Tibial nerve (tissue), 4 donors: ENCODE results near the gene FBXW8. TPM values are rescaled to one million over a fixed set of nuclear protein-coding genes. Genes with fewer than 3 reads are reported as not detected.

Experiments used
- DNase-seq, 2 donors: peaks; one replicate each; pipeline ENCODE4 v3.0.0-alpha.2; 2019; ENCODE audit warnings: low spot score in 2 of 2
- H3K27ac ChIP-seq, 4 donors: fragments of 200-600 bp; sonication (generic) in 3 of 4; one replicate each; pipeline ENCODE4 v1.5.1; 2017 to 2019; ENCODE audit warnings: mild to moderate bottlenecking in 1 of 4
- H3K27me3 ChIP-seq, 2 donors: fragments of 200-600 bp; sonication (generic) in 1 of 2; one replicate each; pipeline versions ENCODE4 v1.5.1 to v1.6.0; 2017 to 2019
- H3K36me3 ChIP-seq, 3 donors: fragments of 200-600 bp; sonication (generic); one replicate each; pipeline ENCODE4 v1.5.1; 2018 to 2019
- H3K4me1 ChIP-seq, 4 donors: fragments of 200-600 bp; sonication (generic) in 3 of 4; one replicate each; pipeline ENCODE4 v1.5.1; 2017 to 2019
- H3K4me3 ChIP-seq, 4 donors: fragments of 200-600 bp; sonication (generic) in 3 of 4; one replicate each; pipeline ENCODE4 v1.5.1; 2017 to 2019; ENCODE audit warnings: mild to moderate bottlenecking in 1 of 4, moderate library complexity in 1 of 4
- H3K9me3 ChIP-seq, 4 donors: fragments of 200-600 bp; sonication (generic) in 3 of 4; one replicate each; pipeline ENCODE4 v1.5.1; 2017 to 2019
- CTCF ChIP-seq, 5 experiments: fragments of 200-600 bp in 3 of 5; fragments of 450-650 bp in 2 of 5; sonication (generic) in 3 of 5; IDR thresholded peaks; one replicate each; pipeline ENCODE4 v1.5.1; 2016 to 2019; ENCODE audit warnings: antibody characterized with exemption in 5 of 5, mild to moderate bottlenecking in 3 of 5, moderate library complexity in 2 of 5
- EP300 ChIP-seq, 2 donors: sonication (generic); formaldehyde crosslinking; IDR thresholded peaks; one replicate each; pipeline ENCODE4 v1.6.1; 2017; ENCODE audit warnings: antibody characterized with exemption in 2 of 2, mild to moderate bottlenecking in 1 of 2
- POLR2A ChIP-seq, 2 donors: fragments of 450-650 bp; IDR thresholded peaks; one replicate each; pipeline ENCODE4 v1.6.1; 2017; ENCODE audit warnings: antibody characterized with exemption in 2 of 2, mild to moderate bottlenecking in 2 of 2, moderate library complexity in 2 of 2
- whole genome bisulfite sequencing, 2 donors: methylation state at CpG; one replicate each; pipeline ENCODE4 v1.1.5; 2018; 5-methylcytosine and 5-hydroxymethylcytosine counted together
- total RNA-seq, 4 donors: library from RNA; depleted of rRNA; stranded (reverse); fragments of >200 nt; gene quantifications; one replicate each; pipeline ENCODE4 v1.1.0, GENCODE V29; 2016

The FBXW8 gene
- total RNA-seq, 4 donors from 2014 or later, result 26.7 to 38.4 (median 29.0) TPM

- DNase-seq, result no peak
- H3K4me1 ChIP-seq, result no peaks in the 10 kb centered on the region
- H3K36me3 ChIP-seq, result peaks cover 0 to 56% (median 13%) of the 10 kb centered on the region in 3 donors
- 88 to 92% methylated on average over 12 of the region's 12 CpGs for WGBS, 2 donors
- no peaks in the 10 kb centered on the region for H3K27me3 ChIP-seq
- H3K4me3 ChIP-seq, result no peak overlapping the region
- H3K27ac ChIP-seq, result no peak overlapping the region
- TF ChIP-seq POLR2A (IDR thresholded peaks at IDR 0.05) (no peak), CTCF (IDR thresholded peaks at IDR 0.05) (no peak), EP300 (IDR thresholded peaks at IDR 0.05) (no peak)
- H3K9me3 ChIP-seq, result peaks cover 0 to 6% (median 0%) of the 10 kb centered on the region in 4 donors
These were observed 109.1 kb downstream of the FBXW8 start for GRCh38 chr12:117019866-117020265.

- no peak overlapping the region for H3K4me3 ChIP-seq
- H3K27ac ChIP-seq, result no peak overlapping the region
- peaks cover 0 to 5% (median 0%) of the 10 kb centered on the region in 4 donors for H3K4me1 ChIP-seq
- WGBS, 2 donors, result 82% methylated on average over 12 of the region's 12 CpGs
- H3K27me3 ChIP-seq, result no peaks in the 10 kb centered on the region
- no peaks in the 10 kb centered on the region for H3K9me3 ChIP-seq
- TF ChIP-seq EP300 (IDR thresholded peaks at IDR 0.05), result no peak
- no peak for TF ChIP-seq CTCF (IDR thresholded peaks at IDR 0.05)
- no peak for TF ChIP-seq POLR2A (IDR thresholded peaks at IDR 0.05)
- DNase-seq, result no peak
- H3K36me3 ChIP-seq, result peaks cover 0 to 55% (median 13%) of the 10 kb centered on the region in 3 donors
These were observed 109.9 kb downstream of the FBXW8 start for GRCh38 chr12:117020536-117021220.

- peaks cover 0 to 62% (median 17%) of the 10 kb centered on the region in 3 donors for H3K36me3 ChIP-seq
- TF ChIP-seq EP300 (IDR thresholded peaks at IDR 0.05), result no peak
- TF ChIP-seq POLR2A (IDR thresholded peaks at IDR 0.05), result no peak
- no peak for TF ChIP-seq CTCF (IDR thresholded peaks at IDR 0.05)
- 82 to 84% methylated on average over 6 of the region's 6 CpGs for WGBS, 2 donors
These were observed 111.7 kb downstream of the FBXW8 start for GRCh38 chr12:117022465-117022864.

GRCh38 chr12:117023998-117024960, 113.5 kb downstream of the FBXW8 start:
- no peaks in the 10 kb centered on the region for H3K9me3 ChIP-seq
- H3K27ac ChIP-seq, result no peak overlapping the region
- H3K4me3 ChIP-seq, result no peak overlapping the region
- no peak for DNase-seq
- peaks cover 0 to 9% (median 0%) of the 10 kb centered on the region in 4 donors for H3K4me1 ChIP-seq
- H3K36me3 ChIP-seq, result peaks cover 0 to 74% (median 20%) of the 10 kb centered on the region in 3 donors
- TF ChIP-seq POLR2A (IDR thresholded peaks at IDR 0.05) (no peak), CTCF (IDR thresholded peaks at IDR 0.05) (no peak), EP300 (IDR thresholded peaks at IDR 0.05) (no peak)
- WGBS, 2 donors, result 86% methylated on average over 24 of the region's 24 CpGs
- H3K27me3 ChIP-seq, result no peaks in the 10 kb centered on the region

More at GRCh38 chr12:117022465-117022864, 111.7 kb downstream of the FBXW8 start:
- Histone ChIP-seq H3K9me3 (no peaks in the 10 kb centered on the region), H3K4me1 (peaks cover 0 to 9% (median 0%) of the 10 kb centered on the region in 4 donors), H3K27ac (no peak overlapping the region), H3K4me3 (no peak overlapping the region), H3K27me3 (no peaks in the 10 kb centered on the region)
- DNase-seq, result no peak
